ENCODE data around the gene PDZK1.
A peak's percentile ranks its signal among the peaks of the same experiment; 100 is the strongest.
"Not testable (repeated sequence)": the region's sequence is repeated elsewhere in the genome, so short reads cannot be mapped to it uniquely, and the experiment has no call there.

Gene PDZK1

GRCh38 chr1:145719230-145720079 is 12.3 kb upstream of the PDZK1 start, which contains the start of gene CD160:
Gene CD160, plus strand, starts transcription at chr1:145719499. Its CDS starts 8,829 bp downstream, at chr1:145728328.
- peak within 1 kb of the TSS; percentile 78 for H3K4me3 Mint-ChIP-seq
- H3K4me1 Mint-ChIP-seq = peaks cover 33% of the 10 kb centered on the region
- no peaks in the 10 kb centered on the region for H3K9me3 Mint-ChIP-seq
- no peaks in the 10 kb centered on the region for H3K36me3 Mint-ChIP-seq (ENCODE audit: low read depth)
- DNase-seq (peak; percentile 25), ATAC-seq (peak; percentile 76)
- peaks cover 9% of the 10 kb centered on the region for H3K27me3 Mint-ChIP-seq
- H3K27ac Mint-ChIP-seq = peak within 1 kb of the TSS; percentile 79

GRCh38 chr1:145718465-145718864 is 11.3 kb upstream of the PDZK1 start:
- not testable (repeated sequence) for H3K9me3 Mint-ChIP-seq; DNase-seq; H3K27ac Mint-ChIP-seq; H3K4me3 Mint-ChIP-seq; ATAC-seq; H3K36me3 Mint-ChIP-seq (ENCODE audit: low read depth); H3K27me3 Mint-ChIP-seq
- H3K4me1 Mint-ChIP-seq = peaks cover 33% of the 10 kb centered on the region

- peaks cover 32% of the 10 kb centered on the region for H3K4me1 Mint-ChIP-seq
- no peak for ATAC-seq
- H3K36me3 Mint-ChIP-seq (ENCODE audit: low read depth) = no peaks in the 10 kb centered on the region
- H3K27me3 Mint-ChIP-seq = peaks cover 7% of the 10 kb centered on the region
- no peaks in the 10 kb centered on the region for H3K9me3 Mint-ChIP-seq
- no peak for DNase-seq
- no peak overlapping the region for H3K4me3 Mint-ChIP-seq
- H3K27ac Mint-ChIP-seq = peak overlapping the region; percentile 71
These were observed 10.7 kb upstream of the PDZK1 start for GRCh38 chr1:145717833-145718232.

GRCh38 chr1:145716641-145717345 is 9.6 kb upstream of the PDZK1 start:
- DNase-seq (no peak), ATAC-seq (no peak)
- no peak overlapping the region for H3K4me3 Mint-ChIP-seq
- H3K9me3 Mint-ChIP-seq = no peaks in the 10 kb centered on the region
- H3K36me3 Mint-ChIP-seq (ENCODE audit: low read depth) = no peaks in the 10 kb centered on the region
- peaks cover 31% of the 10 kb centered on the region for H3K4me1 Mint-ChIP-seq
- peaks cover 3% of the 10 kb centered on the region for H3K27me3 Mint-ChIP-seq
- H3K27ac Mint-ChIP-seq = no peak overlapping the region

GRCh38 chr1:145714524-145715111 is 7.5 kb upstream of the PDZK1 start:
- H3K27me3 Mint-ChIP-seq = no peaks in the 10 kb centered on the region
- no peaks in the 10 kb centered on the region for H3K9me3 Mint-ChIP-seq
- H3K27ac Mint-ChIP-seq = no peak overlapping the region
- H3K4me1 Mint-ChIP-seq = peaks cover 11% of the 10 kb centered on the region
- H3K36me3 Mint-ChIP-seq (ENCODE audit: low read depth) = no peaks in the 10 kb centered on the region
- DNase-seq = no peak
- no peak overlapping the region for H3K4me3 Mint-ChIP-seq
- no peak for ATAC-seq

- H3K27ac Mint-ChIP-seq = no peak overlapping the region
- DNase-seq = no peak
- H3K4me3 Mint-ChIP-seq = no peak overlapping the region
- ATAC-seq = no peak
- no peaks in the 10 kb centered on the region for H3K9me3 Mint-ChIP-seq
- no peaks in the 10 kb centered on the region for H3K36me3 Mint-ChIP-seq (ENCODE audit: low read depth)
- H3K4me1 Mint-ChIP-seq = peaks cover 9% of the 10 kb centered on the region
- no peaks in the 10 kb centered on the region for H3K27me3 Mint-ChIP-seq
These were observed 4.1 kb upstream of the PDZK1 start for GRCh38 chr1:145711213-145711651.

- Mint-ChIP-seq H3K9me3 (no peaks in the 10 kb centered on the region), H3K4me1 (peaks cover 9% of the 10 kb centered on the region), H3K36me3 (ENCODE audit: low read depth) (no peaks in the 10 kb centered on the region), H3K27ac (no peak overlapping the region), H3K4me3 (no peak overlapping the region), H3K27me3 (no peaks in the 10 kb centered on the region)
- ATAC-seq (no peak), DNase-seq (no peak)
These were observed 3.3 kb upstream of the PDZK1 start for GRCh38 chr1:145710291-145711027.

- Mint-ChIP-seq H3K4me1 (peaks cover 9% of the 10 kb centered on the region), H3K9me3 (no peaks in the 10 kb centered on the region), H3K36me3 (ENCODE audit: low read depth) (no peaks in the 10 kb centered on the region), H3K27me3 (no peaks in the 10 kb centered on the region), H3K27ac (peak overlapping the region; percentile 2), H3K4me3 (no peak overlapping the region)
- peak; percentile 43 for ATAC-seq
- DNase-seq = no peak
These were observed 895 bp upstream of the PDZK1 start for GRCh38 chr1:145708063-145708462.

- H3K4me1 Mint-ChIP-seq = peaks cover 9% of the 10 kb centered on the region
- no peak for ATAC-seq
- DNase-seq = no peak
- H3K4me3 Mint-ChIP-seq = no peak overlapping the region
- no peak overlapping the region for H3K27ac Mint-ChIP-seq
- no peaks in the 10 kb centered on the region for H3K9me3 Mint-ChIP-seq
- no peaks in the 10 kb centered on the region for H3K36me3 Mint-ChIP-seq (ENCODE audit: low read depth)
- no peaks in the 10 kb centered on the region for H3K27me3 Mint-ChIP-seq
These were observed 993 bp downstream of the PDZK1 start for GRCh38 chr1:145706086-145706664.

GRCh38 chr1:145705622-145706021 is 1.5 kb downstream of the PDZK1 start:
- Mint-ChIP-seq H3K4me1 (peaks cover 9% of the 10 kb centered on the region), H3K27me3 (no peaks in the 10 kb centered on the region), H3K4me3 (no peak overlapping the region), H3K27ac (no peak overlapping the region), H3K36me3 (ENCODE audit: low read depth) (no peaks in the 10 kb centered on the region), H3K9me3 (no peaks in the 10 kb centered on the region)
- no peak for DNase-seq
- ATAC-seq = no peak

- no peak overlapping the region for H3K27ac Mint-ChIP-seq
These were observed 4.3 kb downstream of the PDZK1 start for GRCh38 chr1:145702826-145703225.

GRCh38 chr1:145702052-145702451 is 5.1 kb downstream of the PDZK1 start:
- Mint-ChIP-seq H3K27me3 (no peaks in the 10 kb centered on the region), H3K4me3 (no peak overlapping the region), H3K4me1 (no peaks in the 10 kb centered on the region), H3K9me3 (no peaks in the 10 kb centered on the region), H3K36me3 (ENCODE audit: low read depth) (no peaks in the 10 kb centered on the region), H3K27ac (no peak overlapping the region)
- DNase-seq = no peak
- ATAC-seq = no peak

More at GRCh38 chr1:145702826-145703225, 4.3 kb downstream of the PDZK1 start:
- no peaks in the 10 kb centered on the region for H3K9me3 Mint-ChIP-seq
- no peaks in the 10 kb centered on the region for H3K36me3 Mint-ChIP-seq (ENCODE audit: low read depth)
- no peak for ATAC-seq
- peaks cover 2% of the 10 kb centered on the region for H3K4me1 Mint-ChIP-seq
- no peaks in the 10 kb centered on the region for H3K27me3 Mint-ChIP-seq
- DNase-seq = no peak
- no peak overlapping the region for H3K4me3 Mint-ChIP-seq

- Mint-ChIP-seq H3K4me3 (no peak overlapping the region), H3K27ac (no peak overlapping the region)
These were observed 5.8 kb downstream of the PDZK1 start for GRCh38 chr1:145701306-145701862.

GRCh38 chr1:145696630-145696960 is 10.6 kb downstream of the PDZK1 start:
- DNase-seq (no peak), ATAC-seq (no peak)
- Mint-ChIP-seq H3K27ac (no peak overlapping the region), H3K4me3 (no peak overlapping the region), H3K4me1 (no peaks in the 10 kb centered on the region), H3K36me3 (ENCODE audit: low read depth) (no peaks in the 10 kb centered on the region), H3K27me3 (no peaks in the 10 kb centered on the region), H3K9me3 (no peaks in the 10 kb centered on the region)

More at GRCh38 chr1:145701306-145701862, 5.8 kb downstream of the PDZK1 start:
- H3K27me3 Mint-ChIP-seq = no peaks in the 10 kb centered on the region
- H3K4me1 Mint-ChIP-seq = no peaks in the 10 kb centered on the region
- no peaks in the 10 kb centered on the region for H3K9me3 Mint-ChIP-seq
- ATAC-seq (no peak), DNase-seq (no peak)
- H3K36me3 Mint-ChIP-seq (ENCODE audit: low read depth) = no peaks in the 10 kb centered on the region

Data from activated naive CD8-positive, alpha-beta T cell treated with anti-CD3 and anti-CD28 coated beads, Interleukin-2, amount 50 U/mL, for 24 hours (primary cell).